EL (cell line): Measurements from ENCODE around the gene CCDC120.
A peak's percentile ranks its signal among the peaks of the same experiment; 100 is the strongest.

Source experiments
- DNase-seq: peaks from one replicate; pipeline ENCODE4 v3.0.0-alpha.2; 2016

Gene CCDC120

GRCh38 chrX:49061916-49062315 is 3.1 kb downstream of the CCDC120 start:
- no peak for DNase-seq

DNA sequence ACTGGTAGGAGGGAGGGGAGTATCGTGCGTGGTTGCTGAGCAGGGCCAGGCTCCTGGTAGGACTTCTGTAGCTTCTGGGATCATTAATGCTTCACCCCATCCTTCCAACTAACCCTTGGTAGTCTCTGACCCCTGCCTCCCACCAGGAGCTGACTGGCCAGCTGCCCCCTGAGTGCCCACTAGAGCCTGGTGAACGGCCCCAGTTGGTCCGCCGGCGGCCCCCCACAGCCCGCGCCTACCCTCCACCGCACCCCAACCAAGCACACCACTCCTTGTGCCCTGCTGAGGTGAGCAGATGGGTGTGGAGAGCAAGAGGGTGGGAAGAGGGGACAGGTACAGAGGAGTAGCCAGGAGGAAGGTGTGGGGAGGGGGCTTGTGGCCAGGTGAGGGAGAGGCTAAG is 4.9 kb downstream of the CCDC120 start:
- DNase-seq = no peak

DNA sequence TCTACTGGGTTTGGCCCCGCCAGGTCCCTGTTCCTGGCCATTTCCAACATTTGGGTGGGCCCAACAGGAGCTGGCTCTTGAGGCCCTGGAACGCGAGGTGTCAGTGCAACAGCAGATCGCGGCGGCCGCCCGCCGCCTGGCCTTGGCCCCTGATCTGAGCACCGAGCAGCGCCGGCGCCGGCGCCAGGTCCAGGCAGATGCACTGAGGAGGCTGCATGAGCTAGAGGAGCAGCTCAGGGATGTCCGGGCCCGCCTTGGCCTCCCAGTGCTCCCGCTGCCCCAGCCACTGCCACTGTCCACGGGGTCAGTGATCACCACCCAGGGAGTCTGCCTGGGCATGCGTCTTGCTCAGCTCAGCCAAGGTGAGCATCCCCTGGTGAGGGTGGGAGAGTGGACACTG is 5.5 kb downstream of the CCDC120 start:
- no peak for DNase-seq

DNA sequence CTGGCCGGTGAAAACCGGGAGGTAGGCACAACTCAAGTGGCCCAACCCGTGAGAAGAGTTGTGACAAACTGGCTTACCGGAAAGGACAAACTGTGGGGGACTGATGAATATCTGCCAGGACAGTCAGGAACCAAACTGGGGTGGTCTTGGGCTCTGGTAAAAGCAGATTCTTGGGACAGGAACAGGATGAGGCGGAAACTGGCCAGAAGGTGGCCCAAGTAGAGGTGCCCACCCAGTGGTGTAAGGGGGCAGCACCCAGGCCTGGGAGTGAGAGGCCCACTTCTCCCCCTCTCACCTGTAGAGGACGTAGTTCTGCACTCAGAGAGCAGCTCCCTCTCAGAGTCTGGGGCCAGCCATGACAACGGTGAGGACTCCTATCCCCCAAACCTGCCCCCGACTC is 5.9 kb downstream of the CCDC120 start:
- no peak for DNase-seq

DNA sequence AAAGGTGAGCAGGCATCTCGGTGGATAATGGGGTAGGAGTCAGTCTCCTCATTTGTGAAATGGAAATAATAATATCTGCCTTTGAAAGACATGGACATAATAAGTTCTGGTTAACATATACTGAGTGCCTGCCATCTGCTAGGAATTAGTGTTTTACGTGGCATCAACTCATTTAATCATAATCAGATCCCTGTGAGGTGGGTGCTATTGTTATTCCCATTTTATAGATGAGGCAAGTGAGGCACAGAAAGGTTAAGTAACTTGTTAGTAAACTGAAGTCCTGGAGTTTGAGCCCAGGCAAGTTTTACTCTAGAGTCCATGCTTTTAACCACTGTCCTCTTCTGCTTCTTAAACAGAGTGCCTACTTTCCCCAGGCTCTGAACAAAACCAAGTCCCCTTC is 7.5 kb downstream of the CCDC120 start:
- DNase-seq = no peak

- DNase-seq = no peak
Observed at GRCh38 chrX:49066690-49067089, 7.9 kb downstream of the CCDC120 start.

- DNase-seq = no peak
Observed at GRCh38 chrX:49067285-49068120, 8.7 kb downstream of the CCDC120 start.

DNA sequence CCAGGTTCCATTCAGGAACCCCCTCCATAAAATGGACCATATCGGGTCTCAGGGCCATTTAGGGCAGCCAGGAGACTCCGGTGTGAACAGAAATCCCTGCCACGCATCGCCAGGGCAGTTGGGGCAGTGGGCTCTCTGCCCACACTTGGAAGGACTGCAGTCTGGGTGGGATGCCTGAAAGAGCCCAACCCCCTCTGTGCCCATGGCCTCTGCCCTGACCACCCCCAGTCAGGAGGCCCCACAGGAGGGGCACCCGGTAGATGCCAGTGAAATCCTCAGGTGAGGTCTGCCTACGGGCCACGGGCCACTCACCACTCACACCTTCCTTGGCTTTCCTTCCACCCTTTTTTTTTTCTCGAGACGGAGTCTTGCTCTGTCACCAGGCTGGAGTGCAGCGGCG is 10.2 kb downstream of the CCDC120 start:
- no peak for DNase-seq

GRCh38 chrX:49070988-49071387 is 12.2 kb downstream of the CCDC120 start:
- no peak for DNase-seq

- DNase-seq = peak; percentile 15
Observed at GRCh38 chrX:49071877-49072711, 13.3 kb downstream of the CCDC120 start.

DNA sequence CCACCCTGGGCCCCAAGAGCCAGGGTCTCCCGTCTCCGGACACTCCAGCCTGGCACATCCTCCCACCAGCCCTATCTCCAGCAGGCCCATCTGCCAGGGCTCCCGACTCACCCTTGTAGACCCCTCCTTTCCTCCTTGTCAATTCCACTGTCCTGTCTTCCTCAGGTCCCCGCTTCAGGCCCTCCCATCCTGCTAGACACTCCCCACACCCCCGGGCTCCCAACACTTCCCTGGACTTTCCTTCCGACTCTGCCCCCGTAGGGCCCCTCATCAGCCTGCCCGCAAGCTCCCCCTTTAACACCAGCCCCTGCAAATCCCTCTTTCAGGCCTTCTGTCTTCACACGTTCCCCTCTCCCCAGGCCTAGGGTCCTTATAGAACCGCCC is 13.9 kb downstream of the CCDC120 start:
- DNase-seq = peak; percentile 4

GRCh38 chrX:49073601-49074575 is 15.1 kb downstream of the CCDC120 start, which contains the start of gene PRAF2:
Gene PRAF2 (minus strand): TSS chrX:49074002. CDS start chrX:49073987, 15 bp downstream.
- peak; percentile 89 for DNase-seq

DNA sequence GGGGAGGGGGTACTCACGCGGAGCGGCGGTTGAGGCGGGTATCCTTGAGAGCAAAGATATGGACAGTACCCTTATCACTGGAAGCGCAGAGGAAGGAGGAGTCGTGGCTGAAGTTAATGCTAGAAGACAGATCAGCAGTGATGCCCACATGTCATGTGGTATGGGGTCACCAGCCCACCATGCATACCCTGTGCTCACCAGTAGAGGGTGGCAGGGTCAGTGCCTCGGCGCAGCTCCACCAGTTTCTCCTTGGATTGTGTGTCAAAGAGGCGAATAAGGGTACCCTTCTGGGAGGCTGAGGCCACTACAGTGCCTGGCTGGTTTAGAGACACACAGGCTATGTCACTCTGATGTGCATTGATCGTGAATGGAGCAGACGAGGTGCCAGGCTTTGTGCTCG is 16.5 kb downstream of the CCDC120 start:
- no peak for DNase-seq

DNA sequence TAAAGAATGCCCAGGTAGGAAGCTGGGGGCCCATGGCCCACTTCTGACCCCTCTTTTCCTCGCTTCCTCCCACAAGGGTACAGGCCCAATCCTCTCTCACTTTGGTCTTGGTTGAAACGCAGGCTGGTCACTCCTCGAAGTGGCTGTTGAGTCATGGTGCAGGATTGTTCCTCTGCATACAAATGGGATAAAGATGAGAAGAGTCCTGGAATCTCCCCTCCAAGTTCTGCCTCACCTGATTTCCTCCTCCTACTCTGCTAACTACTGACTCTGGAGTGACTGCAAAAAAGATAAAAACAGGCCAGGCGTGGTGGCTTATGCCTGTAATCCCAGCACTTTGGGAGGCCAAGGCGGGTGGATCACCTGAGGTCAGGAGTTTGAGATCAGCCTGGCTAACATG is 19.1 kb downstream of the CCDC120 start:
- DNase-seq = no peak

DNA sequence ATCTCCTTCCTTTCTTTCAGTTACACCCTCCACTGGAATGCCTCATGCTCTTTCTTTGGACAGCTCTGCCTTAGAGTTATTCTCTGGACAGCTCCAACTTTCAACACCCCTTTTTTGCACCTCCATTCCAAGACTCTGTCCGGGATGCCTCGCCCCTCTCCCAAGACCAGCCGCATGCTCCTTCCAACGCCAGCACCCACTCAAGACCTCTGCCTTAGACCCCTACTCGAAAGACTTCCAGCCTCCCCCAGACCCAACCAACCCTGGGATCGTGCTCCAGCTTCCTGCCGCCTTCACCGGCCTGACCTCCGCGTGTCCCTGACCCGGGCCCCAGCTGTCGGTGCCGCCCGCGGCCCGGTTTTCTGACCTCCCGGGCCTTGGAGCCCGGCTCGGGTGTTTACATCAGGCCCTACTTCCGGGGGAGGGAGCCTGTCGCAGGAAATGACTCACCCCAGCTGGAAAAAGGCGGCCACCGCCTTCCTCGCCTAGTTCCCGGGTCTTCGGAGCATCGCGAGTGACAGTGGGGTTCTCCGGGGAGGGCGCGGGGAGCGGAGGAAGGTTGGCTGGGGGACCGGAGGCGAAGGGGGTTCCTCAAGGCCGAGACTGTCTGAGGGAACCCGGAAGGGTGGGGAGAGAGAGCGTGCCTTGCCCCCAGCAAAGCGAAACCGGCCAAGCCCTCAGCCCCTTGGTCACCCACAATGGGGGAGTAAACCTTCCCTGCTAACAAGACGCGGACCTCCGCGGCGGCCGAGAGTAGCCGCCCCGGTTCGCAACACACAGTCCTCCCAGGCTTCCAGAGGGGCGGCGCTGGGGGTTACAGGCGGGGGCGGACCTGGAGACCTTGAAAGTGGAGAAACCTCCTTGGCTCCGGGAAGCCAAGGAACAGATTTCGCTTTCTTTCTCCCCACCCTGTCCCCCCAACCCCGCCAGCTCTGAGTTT is 21.0 kb downstream of the CCDC120 start, which contains the start of gene WDR45:
Gene WDR45, minus strand, starts transcription at position 399 of the 940 bp plus-strand sequence. CDS start 1,792 bp downstream, outside the sequence.
- peak; percentile 72 for DNase-seq

DNA sequence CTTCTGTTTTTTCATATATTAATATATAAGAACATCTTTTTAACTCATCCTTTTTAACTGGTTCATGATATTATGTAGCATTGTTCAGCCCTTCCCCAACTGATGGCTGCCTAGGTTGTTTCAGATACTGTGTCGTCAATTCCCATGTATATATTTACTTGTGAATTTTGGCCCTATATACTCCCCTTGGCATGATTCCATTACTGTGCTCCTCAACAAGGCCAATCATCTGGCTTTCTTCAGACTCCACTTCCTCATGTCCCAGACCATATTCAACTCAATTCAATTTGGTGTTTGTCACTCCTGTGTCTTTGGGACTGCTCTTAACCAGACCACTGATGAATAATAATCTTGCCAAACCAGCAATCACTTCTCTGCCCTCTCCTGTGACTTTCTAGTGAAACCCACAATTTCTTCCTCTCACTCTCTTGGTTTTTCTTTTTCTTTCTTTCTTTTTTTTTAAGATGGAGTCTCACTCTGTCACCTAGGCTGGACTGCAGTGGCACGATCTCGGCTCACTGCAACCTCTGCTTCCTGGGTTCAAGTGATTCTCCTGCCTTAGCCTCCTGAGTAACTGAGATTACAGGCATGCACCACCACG is 23.6 kb downstream of the CCDC120 start:
- DNase-seq = no peak

DNA sequence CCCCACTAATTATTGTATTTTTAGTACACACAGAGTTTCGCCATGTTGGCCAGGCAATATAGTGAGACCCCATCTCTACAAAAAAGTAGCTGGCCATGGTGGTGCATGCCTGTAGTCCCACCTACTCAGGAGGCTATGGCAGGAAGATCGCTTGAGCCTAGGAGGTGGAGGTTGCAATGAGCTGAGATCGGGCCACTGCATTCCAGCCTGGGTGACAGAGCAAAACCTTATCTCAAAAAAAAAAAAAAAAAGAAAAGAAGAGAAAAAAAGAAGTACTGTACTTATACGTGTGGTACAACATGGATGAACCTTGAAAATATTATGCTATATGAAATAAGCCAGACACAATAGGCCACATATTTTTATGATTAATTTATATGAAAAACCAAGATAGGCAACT is 30.8 kb downstream of the CCDC120 start:
- no peak for DNase-seq

- DNase-seq = no peak
Observed at GRCh38 chrX:49096419-49096818, 37.6 kb downstream of the CCDC120 start.

DNA sequence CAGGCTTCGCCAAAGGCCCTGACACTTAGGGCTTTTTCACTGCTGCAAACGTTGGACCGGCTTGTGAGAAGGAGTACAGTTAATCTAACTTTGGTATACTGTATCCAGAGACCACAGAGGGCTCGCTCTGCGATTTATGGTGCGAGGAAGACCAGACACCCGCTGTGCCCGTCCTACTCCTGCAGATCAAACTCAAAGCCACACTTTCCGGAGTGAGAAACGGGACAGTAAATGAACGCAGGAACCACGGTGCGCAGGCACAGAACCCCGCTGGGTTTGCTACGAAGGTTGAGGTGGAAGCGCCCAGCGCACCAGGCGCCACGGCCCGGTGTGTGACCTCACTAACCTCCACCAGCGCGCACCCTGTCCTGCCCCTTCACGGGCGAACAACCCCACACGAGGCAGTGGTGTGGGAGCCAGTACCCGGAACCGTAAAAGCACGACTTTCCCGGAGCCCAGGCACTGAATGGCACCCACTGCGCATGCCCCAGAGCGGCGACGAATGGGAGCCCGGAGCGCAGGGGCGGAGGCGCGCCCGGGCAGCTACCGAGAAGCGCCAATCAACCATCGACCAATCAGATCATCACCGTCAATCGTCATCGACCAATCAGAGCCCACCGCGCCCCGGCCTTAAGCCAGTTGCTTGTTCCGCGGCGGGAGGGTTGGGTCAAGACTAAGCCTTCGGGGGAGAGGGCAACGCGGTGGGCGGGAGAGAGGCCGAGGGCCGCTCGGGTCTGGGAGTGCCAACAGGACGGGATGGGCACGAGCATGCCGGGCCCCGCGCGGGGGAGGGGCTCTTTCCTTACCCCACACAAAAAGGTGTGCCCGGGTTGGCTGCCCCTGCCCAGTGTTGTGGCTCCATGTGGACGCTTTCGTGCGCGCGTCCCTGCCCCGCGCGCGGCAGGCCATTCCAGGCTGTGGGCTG is 42.2 kb downstream of the CCDC120 start:
- DNase-seq = peak; percentile 90

DNA sequence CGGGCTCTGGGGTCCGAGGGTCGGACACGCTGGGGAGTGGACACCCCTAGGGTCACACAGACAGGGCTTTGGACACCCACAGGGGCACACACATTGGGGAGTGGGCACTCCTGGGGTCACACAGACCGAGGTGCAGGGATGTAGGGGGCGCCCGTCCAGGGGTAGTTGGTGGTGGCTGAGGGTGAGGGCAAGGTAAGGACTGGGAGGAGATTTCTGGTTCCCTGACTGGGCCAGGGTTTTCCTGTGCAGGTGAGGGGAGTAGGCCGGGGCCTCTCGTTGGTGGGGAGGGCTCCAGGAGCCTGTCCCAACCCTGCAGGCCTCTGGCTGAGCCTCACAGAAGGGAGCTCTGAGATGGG is 42.8 kb downstream of the CCDC120 start:
- DNase-seq = no peak
